Endothelial cell of umbilical vein (primary cell): ENCODE results near the gene ATG10. TPM values are rescaled to one million over a fixed set of nuclear protein-coding genes. Genes with fewer than 3 reads are reported as not detected.
A peak's percentile ranks its signal among the peaks of the same experiment; 100 is the strongest.

Experiments used
- BruUV-seq: library from RNA; stranded (reverse); fragments of 400-500 nt; replicated peaks from 2 replicates; lab custom pipeline; 2021; lab: Mats Ljungman, UMichigan
- CTCF ChIA-PET: fragments of 300-600, 350-600 bp; sonication (Branson Sonifier 250); formaldehyde crosslinking; loops from one replicate; lab custom pipeline; 2021; ENCODE audit warnings: antibody characterized with exemption, inconsistent platforms; lab: Charles Lee
- POLR2A ChIA-PET: fragments of 300-600, 350-600 bp; sonication (Branson Sonifier 250); formaldehyde crosslinking; loops from one replicate; lab custom pipeline; 2021; ENCODE audit warnings: antibody characterized with exemption, inconsistent platforms; lab: Charles Lee
- DNase-seq: peaks from one replicate; pipeline ENCODE4 v3.0.0-alpha.2; 2011; ENCODE audit warnings: low read depth, low spot score
- FAIRE-seq: peaks from 2 replicates; lab custom pipeline; 2011; peaks lifted over from hg19 to GRCh38; lab: Jason Lieb, UNC
- H2AFZ ChIP-seq: 2 replicates; pipeline ENCODE4 v1.6.0; 2012; ENCODE audit warnings: low read depth, low read length, control low read depth, inconsistent platforms
- H3K27ac ChIP-seq: 2 replicates; pipeline ENCODE4 v1.5.1; 2011; ENCODE audit warnings: low read depth, mild to moderate bottlenecking, control low read depth, low read length, moderate library complexity; ENCODE audit not compliant: insufficient read depth
- H3K27me3 ChIP-seq, 2 experiments: 2 replicates each; pipeline versions ENCODE4 v1.6.0 to v1.6.1; 2011; ENCODE audit warnings: low read length in 2 of 2, mixed read lengths in 1 of 2; ENCODE audit not compliant: control insufficient read depth in 2 of 2, insufficient read depth in 2 of 2
- H3K36me3 ChIP-seq, 2 experiments: 2 replicates in 1 of 2; 3 replicates in 1 of 2; pipeline ENCODE4 v1.5.1; 2011; ENCODE audit warnings: low read length in 2 of 2, mild to moderate bottlenecking in 1 of 2, moderate library complexity in 1 of 2; ENCODE audit not compliant: control insufficient read depth in 2 of 2, insufficient read depth in 2 of 2; ENCODE audit errors: extremely low read depth in 1 of 2
- H3K4me1 ChIP-seq: 3 replicates; pipeline ENCODE4 v1.5.1; 2011; ENCODE audit warnings: mild to moderate bottlenecking, low read length; ENCODE audit not compliant: control insufficient read depth, insufficient read depth; ENCODE audit errors: extremely low read depth
- H3K4me2 ChIP-seq: 2 replicates; pipeline ENCODE4 v1.6.1; 2011; ENCODE audit warnings: low read length, control low read depth, mixed read lengths; ENCODE audit not compliant: insufficient read depth
- H3K4me3 ChIP-seq, 3 experiments: fragments of 200-600 bp in 1 of 3; sonication (generic), shearing (Covaris generic) in 1 of 3; replicated peaks in 1 of 3; 2 replicates each; pipeline ENCODE4 v1.5.1; 2011 to 2016; ENCODE audit warnings: control low read depth in 3 of 3, low read length in 3 of 3, mild to moderate bottlenecking in 2 of 3, inconsistent platforms in 1 of 3, low read depth in 1 of 3, moderate library complexity in 1 of 3; ENCODE audit not compliant: insufficient read depth in 1 of 3
- H3K79me2 ChIP-seq: 2 replicates; pipeline ENCODE4 v1.6.0; 2012; ENCODE audit warnings: low read length, inconsistent platforms; ENCODE audit not compliant: control insufficient read depth, insufficient read depth
- H3K9ac ChIP-seq: replicated peaks from 2 replicates; pipeline ENCODE3; 2011; ENCODE audit warnings: low read length, control low read depth; ENCODE audit not compliant: insufficient read depth; ENCODE audit errors: extremely low read depth
- H3K9me1 ChIP-seq: replicated peaks from 3 replicates; pipeline ENCODE4 v1.6.0; 2011; ENCODE audit warnings: mild to moderate bottlenecking, low read length; ENCODE audit not compliant: control insufficient read depth, insufficient read depth; ENCODE audit errors: extremely low read depth
- H3K9me3 ChIP-seq: replicated peaks from 2 replicates; pipeline ENCODE4 v1.5.1; 2012; ENCODE audit warnings: low read length, inconsistent platforms; ENCODE audit not compliant: control insufficient read depth, insufficient read depth
- H4K20me1 ChIP-seq: replicated peaks from 2 replicates; pipeline ENCODE3; 2011; ENCODE audit warnings: mild to moderate bottlenecking, low read length; ENCODE audit not compliant: control insufficient read depth, insufficient read depth; ENCODE audit errors: extremely low read depth
- EZH2 ChIP-seq: IDR thresholded peaks from 2 replicates; pipeline ENCODE4 v1.6.1; 2012; ENCODE audit warnings: borderline replicate concordance, low read depth, mild to moderate bottlenecking, moderate library complexity, low read length, inconsistent platforms; ENCODE audit not compliant: severe bottlenecking
- FOS ChIP-seq: IDR thresholded peaks from 2 replicates; pipeline ENCODE4 v1.6.1; 2011; ENCODE audit warnings: mild to moderate bottlenecking, low read length, moderate library complexity, borderline replicate concordance; ENCODE audit not compliant: insufficient read depth
- GATA2 ChIP-seq: IDR thresholded peaks from 2 replicates; pipeline ENCODE4 v1.7.0; 2011; ENCODE audit warnings: low read depth, mild to moderate bottlenecking, moderate library complexity, mixed read lengths, low read length; ENCODE audit not compliant: insufficient read length, insufficient read depth
- JUN ChIP-seq: IDR thresholded peaks from 2 replicates; pipeline ENCODE4 v1.6.1; 2011; ENCODE audit warnings: borderline replicate concordance, low read depth; ENCODE audit not compliant: insufficient read length, insufficient read depth
- MYC ChIP-seq: IDR thresholded peaks from one replicate; pipeline ENCODE4 v1.6.1; 2011; ENCODE audit warnings: mild to moderate bottlenecking, low read depth, low read length
- POLR2A ChIP-seq: IDR thresholded peaks from 2 replicates; pipeline ENCODE4 v1.6.1; 2012; ENCODE audit warnings: low read depth, mild to moderate bottlenecking, control low read depth, low read length
- POLR2AphosphoS5 ChIP-seq: IDR thresholded peaks from 2 replicates; pipeline ENCODE4 v1.6.1; 2012; ENCODE audit warnings: low read depth, mild to moderate bottlenecking, control low read depth, low read length, moderate library complexity; ENCODE audit not compliant: insufficient read depth
- dilution Hi-C: fragments of 300-500 bp; cut with MboI; formaldehyde crosslinking; loops from one replicate; pipeline ENCODE4 v1.15.0; 2019; ENCODE audit warnings: low sequenced_read_pairs; ENCODE audit not compliant: extremely low pct_ligation_motif_present
- intact Hi-C: fragments of 100-400 bp; cut with micrococcal nuclease; formaldehyde crosslinking; loops from one replicate; pipeline ENCODE4 v1.10.0; 2022
- polyA plus RNA-seq, 4 experiments: library from polyadenylated mRNA; depleted of rRNA in 3 of 4; stranded (reverse) in 3 of 4; unstranded in 1 of 4; fragments of >200 nt; gene quantifications; 2 replicates each; pipeline versions ENCODE4 v1.2.1 to v1.2.3, GENCODE V29; 2011 to 2012; ENCODE audit warnings: missing spikeins in 1 of 4
- total RNA-seq: library from RNA; stranded (reverse); gene quantifications from 2 replicates; pipeline ENCODE4 v1.2.3, GENCODE V29; 2021
- TF ChIP-seq, protein P1 (sequence below): IDR thresholded peaks from 2 replicates; pipeline ENCODE4 v1.6.1; 2011; ENCODE audit not compliant: insufficient read depth, insufficient read length
- TF ChIP-seq, protein P2 (sequence below), 2 donors: IDR thresholded peaks; 1 replicate in 1 of 2; 2 replicates in 1 of 2; pipeline ENCODE4 v1.5.1; 2011; ENCODE audit warnings: low read length in 2 of 2, mild to moderate bottlenecking in 2 of 2, moderate library complexity in 2 of 2, control low read depth in 1 of 2, inconsistent platforms in 1 of 2, low read depth in 1 of 2; ENCODE audit not compliant: insufficient read depth in 1 of 2; ENCODE audit errors: extremely low read depth in 1 of 2

ATG10 gene
- total and polyA plus RNA-seq, 2 donors (not counting 3 experiments of a cell fraction or from before 2014, with no cell fraction given) = 1.6 to 3.9 TPM

DNA sequence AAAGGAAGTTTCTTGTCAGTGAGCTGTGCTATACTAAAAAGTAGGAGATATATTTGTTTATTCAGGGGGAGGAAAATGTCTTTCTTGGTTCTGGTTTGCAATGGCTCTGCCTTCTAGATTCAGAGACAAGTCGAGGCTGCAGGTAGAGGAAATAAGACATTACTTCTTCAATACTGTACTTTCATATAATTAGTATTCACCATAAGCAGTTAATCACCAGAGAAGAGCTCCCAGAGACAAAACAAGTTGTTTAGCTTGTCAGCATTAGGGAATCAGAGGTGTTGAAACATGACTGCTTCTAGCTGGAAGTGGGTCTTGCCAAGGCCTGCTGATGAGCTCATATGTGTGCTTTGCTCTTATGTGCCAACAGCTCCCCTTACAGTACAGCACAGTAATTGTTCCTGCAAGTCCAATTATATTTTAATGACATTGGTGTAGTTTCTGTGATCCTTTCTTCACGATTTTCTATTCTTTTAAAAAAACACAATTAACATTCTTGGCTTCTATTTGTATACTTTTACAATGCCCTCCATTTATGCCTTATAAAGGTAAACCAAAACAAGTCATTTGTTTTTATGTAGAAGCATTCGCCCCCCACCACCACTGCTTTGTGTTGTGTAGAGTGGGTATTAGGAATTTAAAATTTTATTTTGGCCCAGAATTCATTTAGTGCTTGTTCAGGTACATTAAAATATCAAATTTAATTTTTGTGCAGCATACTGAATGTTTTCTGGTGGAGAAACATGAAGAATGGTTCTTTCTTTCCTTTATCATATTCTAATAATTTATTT lies 194.1 kb downstream of the ATG10 start:
- no peaks in the 10 kb centered on the region for H3K27me3 ChIP-seq
- FAIRE-seq (peak; percentile 91), DNase-seq (peak; percentile 86)
- H3K4me2 ChIP-seq = no peak overlapping the region
- no peak overlapping the region for H3K4me3 ChIP-seq
- H3K9me1 ChIP-seq = no peaks in the 10 kb centered on the region
- dilution Hi-C loops = no loop called here
- no peaks in the 10 kb centered on the region for H3K9me3 ChIP-seq
- CTCF ChIA-PET = interaction anchor here (0.6 to 3.6 kb wide), 52 partner anchors 11 to 1058 kb away, joined by 3 to 97 read pairs (median 4); partner anchors contain the start of genes ATG10, SSBP2 and ZCCHC9
- H3K27ac ChIP-seq = peak overlapping the region; percentile 17
- peaks cover 26% of the 10 kb centered on the region for H3K4me1 ChIP-seq
- intact Hi-C loops = loop anchor here (1.0 to 10.0 kb wide), 8 partner anchors 59 to 865 kb away; partner anchors contain the start of genes SSBP2 and ZCCHC9
- no peaks in the 10 kb centered on the region for H4K20me1 ChIP-seq
- POLR2A ChIA-PET = interaction anchor here (2.5 kb wide), 1 partner anchor 415 kb away, joined by 8 read pairs; the partner anchor contains the start of gene SSBP2
- BruUV-seq = no TSS peak
- H3K36me3 ChIP-seq = no peaks in the 10 kb centered on the region
- TF ChIP-seq POLR2A (no peak), POLR2AphosphoS5 (no peak), EZH2 (no peak), JUN (peak; percentile 62), FOS (peak; percentile 29), GATA2 (no peak), MYC (no peak)
- TF ChIP-seq, protein P1, sequence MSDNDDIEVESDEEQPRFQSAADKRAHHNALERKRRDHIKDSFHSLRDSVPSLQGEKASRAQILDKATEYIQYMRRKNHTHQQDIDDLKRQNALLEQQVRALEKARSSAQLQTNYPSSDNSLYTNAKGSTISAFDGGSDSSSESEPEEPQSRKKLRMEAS = no peak
- TF ChIP-seq, protein P2, sequence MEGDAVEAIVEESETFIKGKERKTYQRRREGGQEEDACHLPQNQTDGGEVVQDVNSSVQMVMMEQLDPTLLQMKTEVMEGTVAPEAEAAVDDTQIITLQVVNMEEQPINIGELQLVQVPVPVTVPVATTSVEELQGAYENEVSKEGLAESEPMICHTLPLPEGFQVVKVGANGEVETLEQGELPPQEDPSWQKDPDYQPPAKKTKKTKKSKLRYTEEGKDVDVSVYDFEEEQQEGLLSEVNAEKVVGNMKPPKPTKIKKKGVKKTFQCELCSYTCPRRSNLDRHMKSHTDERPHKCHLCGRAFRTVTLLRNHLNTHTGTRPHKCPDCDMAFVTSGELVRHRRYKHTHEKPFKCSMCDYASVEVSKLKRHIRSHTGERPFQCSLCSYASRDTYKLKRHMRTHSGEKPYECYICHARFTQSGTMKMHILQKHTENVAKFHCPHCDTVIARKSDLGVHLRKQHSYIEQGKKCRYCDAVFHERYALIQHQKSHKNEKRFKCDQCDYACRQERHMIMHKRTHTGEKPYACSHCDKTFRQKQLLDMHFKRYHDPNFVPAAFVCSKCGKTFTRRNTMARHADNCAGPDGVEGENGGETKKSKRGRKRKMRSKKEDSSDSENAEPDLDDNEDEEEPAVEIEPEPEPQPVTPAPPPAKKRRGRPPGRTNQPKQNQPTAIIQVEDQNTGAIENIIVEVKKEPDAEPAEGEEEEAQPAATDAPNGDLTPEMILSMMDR (IDR thresholded peaks at IDR 0.05; ENCODE audit: extremely low read depth in 1 of 2, insufficient read depth in 1 of 2, low read depth in 1 of 2, low read length in 2 of 2) = peak; percentile 60 to 64
- peak overlapping the region; percentile 7 for H2AFZ ChIP-seq
- no peak overlapping the region for H3K9ac ChIP-seq
- H3K79me2 ChIP-seq = no peaks in the 10 kb centered on the region
